ENCODE results near the gene GRK4.
A peak's percentile ranks its signal among the peaks of the same experiment; 100 is the strongest.

GRK4 gene

DNA sequence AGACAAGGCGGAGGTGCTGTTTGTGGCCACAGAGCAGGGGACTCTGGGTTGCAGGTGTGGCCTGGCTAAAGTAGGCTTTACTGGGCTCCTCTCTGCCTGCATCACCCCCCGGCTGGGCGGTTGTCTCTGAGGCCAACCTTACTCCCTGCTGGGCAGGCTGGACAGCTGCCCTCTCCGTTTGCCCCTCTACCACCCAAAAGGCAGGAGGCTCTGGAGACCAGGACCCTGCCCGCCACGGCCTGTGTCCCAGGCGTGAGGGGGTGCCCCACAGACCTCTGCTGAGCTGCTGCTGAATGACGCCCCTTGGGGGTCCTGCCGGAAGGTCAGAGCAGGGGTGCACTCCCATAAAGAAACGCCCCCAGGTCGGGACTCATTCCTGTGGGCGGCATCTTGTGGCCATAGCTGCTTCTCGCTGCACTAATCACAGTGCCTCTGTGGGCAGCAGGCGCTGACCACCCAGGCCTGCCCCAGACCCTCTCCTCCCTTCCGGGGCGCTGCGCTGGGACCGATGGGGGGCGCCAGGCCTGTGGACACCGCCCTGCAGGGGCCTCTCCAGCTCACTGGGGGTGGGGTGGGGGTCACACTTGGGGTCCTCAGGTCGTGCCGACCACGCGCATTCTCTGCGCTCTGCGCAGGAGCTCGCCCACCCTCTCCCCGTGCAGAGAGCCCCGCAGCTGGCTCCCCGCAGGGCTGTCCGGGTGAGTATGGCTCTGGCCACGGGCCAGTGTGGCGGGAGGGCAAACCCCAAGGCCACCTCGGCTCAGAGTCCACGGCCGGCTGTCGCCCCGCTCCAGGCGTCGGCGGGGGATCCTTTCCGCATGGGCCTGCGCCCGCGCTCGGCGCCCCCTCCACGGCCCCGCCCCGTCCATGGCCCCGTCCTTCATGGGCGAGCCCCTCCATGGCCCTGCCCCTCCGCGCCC, 110.0 kb downstream of the GRK4 start:
- DNase-seq (ENCODE audit: low spot score): no peak

GRCh38 chr4:3074078-3074845, 110.9 kb downstream of the GRK4 start, which contains the start of the genes HTT and HTT-AS:
Gene HTT, plus strand, starts transcription at chr4:3074681. Its CDS starts 145 bp downstream, at chr4:3074826.
Gene HTT-AS, minus strand, starts transcription at chr4:3074538.
- peak; percentile 97 for DNase-seq (ENCODE audit: low spot score)

GRCh38 chr4:3074846-3075651, 111.7 kb downstream of the GRK4 start:
- DNase-seq (ENCODE audit: low spot score): peak; percentile 57

DNA sequence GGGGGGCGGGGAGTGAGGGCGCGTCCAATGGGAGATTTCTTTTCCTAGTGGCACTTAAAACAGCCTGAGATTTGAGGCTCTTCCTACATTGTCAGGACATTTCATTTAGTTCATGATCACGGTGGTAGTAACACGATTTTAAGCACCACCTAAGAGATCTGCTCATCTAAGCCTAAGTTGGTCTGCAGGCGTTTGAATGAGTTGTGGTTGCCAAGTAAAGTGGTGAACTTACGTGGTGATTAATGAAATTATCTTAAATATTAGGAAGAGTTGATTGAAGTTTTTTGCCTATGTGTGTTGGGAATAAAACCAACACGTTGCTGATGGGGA, 112.2 kb downstream of the GRK4 start:
- no peak for DNase-seq (ENCODE audit: low spot score)

DNA sequence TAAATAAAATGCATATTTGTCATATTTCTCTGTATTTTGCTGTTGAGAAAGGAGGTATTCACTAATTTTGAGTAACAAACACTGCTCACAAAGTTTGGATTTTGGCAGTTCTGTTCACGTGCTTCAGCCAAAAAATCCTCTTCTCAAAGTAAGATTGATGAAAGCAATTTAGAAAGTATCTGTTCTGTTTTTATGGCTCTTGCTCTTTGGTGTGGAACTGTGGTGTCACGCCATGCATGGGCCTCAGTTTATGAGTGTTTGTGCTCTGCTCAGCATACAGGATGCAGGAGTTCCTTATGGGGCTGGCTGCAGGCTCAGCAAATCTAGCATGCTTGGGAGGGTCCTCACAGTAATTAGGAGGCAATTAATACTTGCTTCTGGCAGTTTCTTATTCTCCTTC, 114.4 kb downstream of the GRK4 start:
- peak; percentile 55 for DNase-seq (ENCODE audit: low spot score)

GRCh38 chr4:3079694-3080123, 116.3 kb downstream of the GRK4 start:
- peak; percentile 38 for DNase-seq (ENCODE audit: low spot score)

GRCh38 chr4:3082925-3083515, 119.6 kb downstream of the GRK4 start:
- no peak for DNase-seq (ENCODE audit: low spot score)

DNA sequence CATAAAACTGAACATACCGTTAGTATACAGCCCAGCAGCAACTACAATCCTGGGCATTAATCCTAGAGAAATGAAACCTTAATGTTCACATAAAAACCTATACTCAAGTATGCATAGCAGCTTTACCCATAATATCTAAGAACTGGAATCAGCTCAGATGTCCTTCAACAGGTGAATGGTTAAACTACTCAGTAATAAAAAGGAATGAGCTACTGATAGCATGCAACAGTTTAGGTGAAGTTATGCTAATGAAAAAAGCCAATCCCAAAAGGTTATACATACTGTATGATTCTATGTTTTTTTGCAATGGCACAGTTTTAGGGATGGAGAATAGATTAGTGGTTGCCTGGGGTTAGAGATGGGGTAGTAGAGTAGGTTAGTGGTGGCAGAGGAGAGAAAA, 120.4 kb downstream of the GRK4 start:
- DNase-seq (ENCODE audit: low spot score): no peak

DNA sequence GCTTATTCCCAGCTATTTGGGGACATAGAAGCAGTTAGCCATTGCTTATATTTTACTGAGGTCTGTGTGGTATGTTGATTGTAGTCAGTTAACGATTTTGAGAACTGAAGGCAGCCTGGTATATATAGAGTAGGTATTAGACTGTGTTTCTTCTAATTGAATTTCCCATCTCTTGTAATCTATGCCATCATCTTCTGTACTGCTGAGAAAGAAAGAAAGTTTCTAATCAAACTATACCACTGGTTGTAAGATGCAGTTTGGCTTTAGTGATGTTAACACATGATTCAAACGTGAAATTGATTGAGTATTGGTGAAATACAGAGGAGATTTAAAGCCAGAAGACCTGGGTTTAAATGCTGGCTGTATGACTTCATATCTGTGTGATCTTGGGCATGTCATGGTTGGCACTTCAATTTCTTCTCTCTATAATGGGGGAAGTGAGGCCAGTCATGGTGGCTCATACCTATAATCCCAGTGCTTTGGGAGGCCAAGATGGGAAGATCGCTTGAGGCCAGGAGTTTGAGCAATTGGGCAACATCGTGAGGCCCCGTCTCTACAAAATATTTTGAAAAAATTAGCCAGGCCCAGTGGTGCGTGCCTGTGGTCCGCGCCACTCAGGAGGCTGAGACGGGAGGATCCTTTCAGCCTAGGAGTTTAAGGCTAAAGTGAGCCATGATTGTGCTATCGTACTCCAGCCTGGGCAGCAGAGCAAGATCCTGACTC, 122.7 kb downstream of the GRK4 start:
- no peak for DNase-seq (ENCODE audit: low spot score)

DNA sequence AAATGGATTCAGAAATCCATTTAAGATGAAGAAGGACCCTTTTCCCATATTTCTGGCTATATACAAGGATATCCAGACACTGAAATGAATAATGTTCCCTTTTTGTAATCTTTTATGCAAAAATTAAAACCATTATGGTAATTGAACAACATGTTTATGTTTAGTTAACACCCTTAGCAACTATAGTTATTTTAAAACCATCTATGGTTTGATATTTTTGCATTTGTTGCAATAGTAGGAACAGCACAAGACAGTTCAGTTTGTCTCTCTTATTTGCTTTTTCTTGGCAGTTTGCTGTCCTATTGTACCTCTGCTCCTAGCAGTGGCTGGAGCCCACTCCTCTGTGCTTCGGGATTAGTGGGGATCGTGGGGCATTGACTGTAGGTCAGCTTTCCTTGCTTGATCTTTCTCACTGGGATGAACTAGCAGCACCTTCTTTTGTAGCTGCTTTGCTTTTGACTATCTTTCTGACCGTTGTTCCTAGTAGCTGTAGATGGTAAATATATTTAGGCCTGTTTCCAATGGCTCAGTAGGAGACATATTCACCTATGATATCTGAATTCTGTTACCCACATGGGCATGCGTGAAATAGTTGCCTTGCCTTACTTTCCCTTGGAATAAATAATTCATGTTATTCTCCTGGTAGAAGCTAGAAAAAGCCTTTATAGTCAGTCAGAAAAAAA, 123.9 kb downstream of the GRK4 start:
- DNase-seq (ENCODE audit: low spot score): no peak
